DOHH2 (cell line): ENCODE measurements around the gene IRF4.
"Not testable (repeated sequence)": the region's sequence is repeated elsewhere in the genome, so short reads cannot be mapped to it uniquely, and the experiment has no call there.

ENCODE experiments used
- H3F3A ChIP-seq: fragments of 200-600 bp; sonication (generic), shearing (Covaris generic); 2 replicates; pipeline ENCODE4 v1.6.0; 2016; ENCODE audit warnings: antibody characterized with exemption, mild to moderate bottlenecking; ENCODE audit not compliant: control insufficient read depth, insufficient read depth
- H3K27ac ChIP-seq: fragments of 200-600 bp; sonication (generic); 2 replicates; pipeline ENCODE4 v1.5.1; 2014; ENCODE audit warnings: low read depth, mild to moderate bottlenecking, low read length, moderate library complexity
- H3K27me3 ChIP-seq: fragments of 200-600 bp; sonication (generic); 2 replicates; pipeline ENCODE4 v1.6.1; 2014; ENCODE audit warnings: mild to moderate bottlenecking, low read length, mixed read lengths; ENCODE audit not compliant: control insufficient read depth
- H3K36me3 ChIP-seq: fragments of 200-600 bp; sonication (generic); 2 replicates; pipeline ENCODE4 v1.6.1; 2014; ENCODE audit warnings: mild to moderate bottlenecking, low read length, moderate library complexity, mixed read lengths; ENCODE audit not compliant: control insufficient read depth
- H3K4me1 ChIP-seq: fragments of 200-600 bp; sonication (generic); 2 replicates; pipeline ENCODE4 v1.6.1; 2014; ENCODE audit warnings: mild to moderate bottlenecking, low read length, mixed read lengths; ENCODE audit not compliant: control insufficient read depth
- H3K4me2 ChIP-seq: fragments of 200-600 bp; sonication (generic); 2 replicates; pipeline ENCODE4 v1.6.0; 2014; ENCODE audit warnings: mild to moderate bottlenecking, low read length, moderate library complexity
- H3K4me3 ChIP-seq: fragments of 200-600 bp; sonication (generic); 2 replicates; pipeline ENCODE4 v1.5.1; 2014; ENCODE audit warnings: mild to moderate bottlenecking, low read length, mixed read lengths
- H3K79me2 ChIP-seq: fragments of 200-600 bp; sonication (generic); 2 replicates; pipeline ENCODE4 v1.6.1; 2014; ENCODE audit warnings: mild to moderate bottlenecking, low read length, mixed read lengths; ENCODE audit not compliant: control insufficient read depth
- H3K9me2 ChIP-seq: fragments of 200-600 bp; sonication (generic); replicated peaks from 2 replicates; pipeline ENCODE4 v1.6.1; 2014; ENCODE audit warnings: mild to moderate bottlenecking, low read length, mixed read lengths; ENCODE audit not compliant: control insufficient read depth
- H3K9me3 ChIP-seq: fragments of 200-600 bp; sonication (generic); 2 replicates; pipeline ENCODE4 v1.6.1; 2014; ENCODE audit warnings: antibody characterized with exemption, low read length, mixed read lengths; ENCODE audit not compliant: control insufficient read depth, insufficient read depth
- H4K20me1 ChIP-seq: fragments of 200-600 bp; sonication (generic); 2 replicates; pipeline ENCODE4 v1.6.0; 2014; ENCODE audit warnings: low read depth, mild to moderate bottlenecking, antibody characterized with exemption, low read length, moderate library complexity; ENCODE audit not compliant: control insufficient read depth, insufficient read depth
- EZH2phosphoT487 ChIP-seq: fragments of 200-600 bp; sonication (generic); IDR thresholded peaks from 2 replicates; pipeline ENCODE4 v1.6.1; 2017; ENCODE audit warnings: borderline replicate concordance, mild to moderate bottlenecking, antibody characterized with exemption, low read length, moderate library complexity, mixed read lengths
- TF ChIP-seq, protein P1 (sequence below): fragments of 200-600 bp; sonication (generic); IDR thresholded peaks from one replicate; pipeline ENCODE4 v1.5.1; 2014; ENCODE audit warnings: antibody characterized with exemption, mild to moderate bottlenecking, low read depth, low read length; ENCODE audit not compliant: poor library complexity, severe bottlenecking

Gene IRF4

DNA sequence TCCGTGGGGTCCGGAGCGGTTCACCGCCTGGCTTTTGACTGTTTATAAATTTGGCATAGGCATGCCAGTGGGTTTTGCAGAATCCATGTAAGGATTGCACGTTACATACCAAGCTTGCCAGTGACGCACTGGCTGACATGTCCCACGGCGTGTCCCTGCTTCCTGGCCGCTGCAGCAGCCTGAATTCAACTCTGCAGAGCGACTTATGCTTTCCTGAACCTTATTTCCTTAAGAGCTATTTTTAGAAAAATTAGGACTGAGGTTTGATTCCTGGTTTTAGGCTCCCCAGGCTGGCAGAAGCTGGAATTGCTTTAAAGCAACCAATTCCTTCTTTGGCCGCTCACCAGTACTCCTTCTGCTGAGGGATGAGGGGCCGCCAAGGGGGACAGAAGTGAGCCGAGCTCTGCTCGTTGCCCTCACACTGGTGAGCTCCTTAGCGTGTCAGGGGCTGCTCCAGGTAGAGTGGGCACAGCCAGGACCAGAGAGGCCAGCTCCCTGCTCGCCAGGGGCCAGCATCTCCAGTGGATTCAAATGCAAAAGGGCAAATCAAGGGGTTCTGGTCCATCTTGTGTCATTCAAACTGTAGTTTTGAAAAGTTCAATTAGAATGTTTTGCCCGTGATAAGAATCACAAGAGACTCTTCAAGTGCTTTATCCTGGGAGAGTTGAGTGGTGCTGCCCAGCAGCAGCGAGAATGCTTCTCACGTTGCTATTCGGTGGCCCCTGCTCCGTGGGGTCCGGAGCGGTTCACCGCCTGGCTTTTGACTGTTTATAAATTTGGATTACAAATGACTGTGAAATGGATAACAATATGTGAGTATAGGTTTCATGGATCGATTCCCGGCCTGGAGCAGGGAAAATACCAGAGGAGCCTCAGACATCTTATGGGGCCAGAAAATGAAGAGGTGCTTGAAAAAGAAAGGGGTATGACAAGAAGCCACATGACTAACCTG, 17.5 kb upstream of the IRF4 start:
- Histone ChIP-seq H3K4me1 (peaks cover 13% of the 10 kb centered on the region), H3K9me2 (no peaks in the 10 kb centered on the region), H3K27me3 (peaks cover 13% of the 10 kb centered on the region; the same call in 1 of the 2 replicates), H3K36me3 (no peaks in the 10 kb centered on the region), H3K27ac (no peak overlapping the region), H3K4me2 (no peak overlapping the region), H3K4me3 (no peak overlapping the region), H4K20me1 (no peaks in the 10 kb centered on the region), H3K9me3 (peaks cover 31% of the 10 kb centered on the region), H3F3A (no peaks in the 10 kb centered on the region), H3K79me2 (no peaks in the 10 kb centered on the region)
- no peak for TF ChIP-seq EZH2phosphoT487
- TF ChIP-seq, protein P1, sequence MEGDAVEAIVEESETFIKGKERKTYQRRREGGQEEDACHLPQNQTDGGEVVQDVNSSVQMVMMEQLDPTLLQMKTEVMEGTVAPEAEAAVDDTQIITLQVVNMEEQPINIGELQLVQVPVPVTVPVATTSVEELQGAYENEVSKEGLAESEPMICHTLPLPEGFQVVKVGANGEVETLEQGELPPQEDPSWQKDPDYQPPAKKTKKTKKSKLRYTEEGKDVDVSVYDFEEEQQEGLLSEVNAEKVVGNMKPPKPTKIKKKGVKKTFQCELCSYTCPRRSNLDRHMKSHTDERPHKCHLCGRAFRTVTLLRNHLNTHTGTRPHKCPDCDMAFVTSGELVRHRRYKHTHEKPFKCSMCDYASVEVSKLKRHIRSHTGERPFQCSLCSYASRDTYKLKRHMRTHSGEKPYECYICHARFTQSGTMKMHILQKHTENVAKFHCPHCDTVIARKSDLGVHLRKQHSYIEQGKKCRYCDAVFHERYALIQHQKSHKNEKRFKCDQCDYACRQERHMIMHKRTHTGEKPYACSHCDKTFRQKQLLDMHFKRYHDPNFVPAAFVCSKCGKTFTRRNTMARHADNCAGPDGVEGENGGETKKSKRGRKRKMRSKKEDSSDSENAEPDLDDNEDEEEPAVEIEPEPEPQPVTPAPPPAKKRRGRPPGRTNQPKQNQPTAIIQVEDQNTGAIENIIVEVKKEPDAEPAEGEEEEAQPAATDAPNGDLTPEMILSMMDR = no peak

DNA sequence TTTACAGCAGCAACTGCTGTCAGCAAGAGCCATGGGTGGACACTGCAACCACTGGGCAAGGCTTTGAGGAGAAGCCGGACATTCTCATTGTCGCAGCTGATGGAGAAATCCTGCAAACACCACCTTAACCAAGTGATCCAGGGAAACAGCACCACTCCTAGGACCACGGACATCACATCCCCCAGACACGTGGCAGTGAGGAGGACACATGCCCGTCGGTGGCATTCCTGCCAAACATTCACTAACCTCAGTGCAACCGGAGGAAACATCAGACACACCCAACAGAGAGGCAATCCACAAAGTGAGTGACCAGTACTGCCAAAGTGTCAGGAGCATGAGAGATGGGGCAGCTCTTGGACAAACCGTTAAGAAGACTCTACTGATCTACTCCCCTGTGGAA, 16.6 kb upstream of the IRF4 start:
- Histone ChIP-seq H3K9me3 (peaks cover 26% of the 10 kb centered on the region), H3K4me1 (peaks cover 13% of the 10 kb centered on the region), H3K27ac (no peak overlapping the region), H3K9me2 (no peaks in the 10 kb centered on the region), H3K36me3 (no peaks in the 10 kb centered on the region), H3K79me2 (no peaks in the 10 kb centered on the region), H3K4me3 (no peak overlapping the region), H3K4me2 (no peak overlapping the region), H3K27me3 (peaks cover 13% of the 10 kb centered on the region; the same call in 1 of the 2 replicates), H3F3A (no peaks in the 10 kb centered on the region), H4K20me1 (no peaks in the 10 kb centered on the region)
- no peak for TF ChIP-seq EZH2phosphoT487
- TF ChIP-seq, protein P1 = no peak

DNA sequence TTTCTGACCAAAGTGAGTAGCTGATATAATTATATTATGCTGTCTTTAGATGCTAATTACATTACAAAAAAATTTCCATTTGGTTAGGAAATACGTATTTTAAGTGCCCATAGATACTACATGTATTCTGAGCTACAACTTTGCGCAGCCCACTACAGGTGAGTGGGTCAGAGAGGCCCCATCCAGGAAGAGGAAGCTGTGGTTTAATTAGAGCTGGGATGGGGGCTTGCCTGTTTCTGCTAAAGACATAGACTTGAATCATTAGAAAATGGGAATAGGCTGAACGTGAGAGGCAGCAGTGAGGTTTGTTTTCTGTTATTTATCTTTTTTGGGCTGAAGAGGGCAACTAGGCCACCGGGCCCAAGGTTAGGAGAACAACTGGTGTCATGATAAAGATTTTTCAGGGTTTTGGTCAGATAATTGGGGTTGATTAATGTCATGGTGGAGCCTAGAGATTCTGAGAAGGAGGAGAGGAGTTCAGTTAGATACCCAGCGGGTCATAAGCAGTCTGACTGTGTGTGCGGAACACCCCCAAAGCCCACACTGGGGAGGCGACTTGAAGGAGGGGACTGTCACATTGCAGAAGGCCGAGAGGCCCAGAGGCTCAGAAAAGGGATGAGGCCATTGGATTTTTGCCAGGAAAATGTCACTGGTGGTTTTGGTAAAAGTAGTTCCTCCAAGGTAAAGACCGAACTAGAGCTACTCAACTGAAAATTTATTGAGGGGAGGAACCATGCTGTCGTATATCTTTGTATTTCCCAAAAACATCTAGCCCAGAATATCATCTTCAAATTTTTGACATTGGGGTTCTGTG, 14.5 kb upstream of the IRF4 start:
- H3K4me3 ChIP-seq = no peak overlapping the region
- peaks cover 15% of the 10 kb centered on the region for H3K9me3 ChIP-seq
- H3K4me2 ChIP-seq = no peak overlapping the region
- H3F3A ChIP-seq = no peaks in the 10 kb centered on the region
- H3K4me1 ChIP-seq = peaks cover 13% of the 10 kb centered on the region
- H3K27me3 ChIP-seq = peaks cover 13% of the 10 kb centered on the region
- no peaks in the 10 kb centered on the region for H3K36me3 ChIP-seq
- TF ChIP-seq, protein P1 = no peak
- TF ChIP-seq EZH2phosphoT487 = no peak
- no peaks in the 10 kb centered on the region for H3K79me2 ChIP-seq
- no peak overlapping the region for H3K27ac ChIP-seq
- no peaks in the 10 kb centered on the region for H3K9me2 ChIP-seq
- H4K20me1 ChIP-seq = no peaks in the 10 kb centered on the region

DNA sequence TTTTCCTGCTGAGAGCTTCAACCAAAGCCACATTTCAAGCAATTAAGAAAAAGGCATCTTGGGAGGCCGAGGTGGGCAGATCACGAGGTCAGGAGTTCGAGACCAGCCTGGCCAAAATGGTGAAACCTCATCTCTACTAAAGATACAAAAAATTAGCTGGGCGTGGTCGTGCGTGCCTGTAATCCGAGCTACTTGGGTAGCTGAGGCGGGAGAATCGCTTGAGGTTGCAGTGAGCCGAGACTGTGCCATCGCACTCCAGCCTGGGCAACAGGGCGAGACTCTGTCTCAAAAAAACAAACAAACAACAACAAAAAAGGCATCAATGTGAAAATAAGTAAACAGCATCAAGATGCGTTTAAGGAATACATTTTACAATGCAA, 13.9 kb upstream of the IRF4 start:
- H3K79me2 ChIP-seq, H3K36me3 ChIP-seq, H3K9me3 ChIP-seq, H4K20me1 ChIP-seq, H3K4me2 ChIP-seq, H3K4me3 ChIP-seq, H3K9me2 ChIP-seq, H3K27ac ChIP-seq, H3F3A ChIP-seq: not testable (repeated sequence)
- peaks cover 13% of the 10 kb centered on the region for H3K4me1 ChIP-seq
- H3K27me3 ChIP-seq = peaks cover 10% of the 10 kb centered on the region
